NCI-H2196 treated with DMSO at 0.1 percent for 48 hours (cell line): ENCODE results near the gene TMEM179.
"Not testable (repeated sequence)": the region's sequence is repeated elsewhere in the genome, so short reads cannot be mapped to it uniquely, and the experiment has no call there.

Experiments used
- DNase-seq: peaks from one replicate; lab custom pipeline; 2025; ENCODE audit not compliant: unreplicated experiment; lab: John Stamatoyannopoulos, UW

Gene TMEM179

GRCh38 chr14:104638190-104638589, 33.6 kb upstream of the TMEM179 start:
- no peak for DNase-seq

GRCh38 chr14:104637546-104638003, 33.0 kb upstream of the TMEM179 start:
- no peak for DNase-seq

DNA sequence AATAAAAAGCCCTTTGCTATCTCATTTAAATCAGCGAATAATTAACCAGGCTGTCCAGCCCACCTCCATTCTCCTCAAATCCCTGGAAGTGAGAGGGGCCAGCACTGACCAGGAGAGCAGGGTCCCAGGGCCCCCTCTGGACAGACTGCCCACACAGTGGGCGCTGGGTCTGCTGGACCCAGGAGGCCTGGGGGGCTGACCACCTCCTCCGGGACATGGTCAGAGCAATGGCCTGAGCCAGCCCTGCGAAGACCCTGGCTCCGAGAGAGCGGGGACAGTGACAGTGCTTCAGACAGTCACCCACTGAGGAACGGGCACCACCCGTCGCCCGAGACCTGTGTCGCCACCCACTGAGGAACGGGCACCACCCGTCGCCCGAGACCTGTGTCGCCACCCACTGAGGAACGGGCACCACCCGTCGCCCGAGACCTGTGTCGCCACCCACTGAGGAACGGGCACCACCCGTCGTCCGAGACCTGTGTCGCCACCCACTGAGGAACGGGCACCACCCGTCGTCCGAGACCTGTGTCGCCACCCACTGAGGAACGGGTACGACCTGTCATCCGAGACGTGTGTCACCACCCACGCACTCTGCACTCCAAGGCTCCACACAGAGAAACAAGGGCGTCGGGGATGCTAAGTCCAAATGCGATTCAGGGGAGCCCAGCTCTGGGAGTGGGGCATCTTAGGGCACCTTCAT, 32.4 kb upstream of the TMEM179 start:
- not testable (repeated sequence) for DNase-seq

- no peak for DNase-seq
Measured at GRCh38 chr14:104636131-104636530, 31.6 kb upstream of the TMEM179 start.

DNA sequence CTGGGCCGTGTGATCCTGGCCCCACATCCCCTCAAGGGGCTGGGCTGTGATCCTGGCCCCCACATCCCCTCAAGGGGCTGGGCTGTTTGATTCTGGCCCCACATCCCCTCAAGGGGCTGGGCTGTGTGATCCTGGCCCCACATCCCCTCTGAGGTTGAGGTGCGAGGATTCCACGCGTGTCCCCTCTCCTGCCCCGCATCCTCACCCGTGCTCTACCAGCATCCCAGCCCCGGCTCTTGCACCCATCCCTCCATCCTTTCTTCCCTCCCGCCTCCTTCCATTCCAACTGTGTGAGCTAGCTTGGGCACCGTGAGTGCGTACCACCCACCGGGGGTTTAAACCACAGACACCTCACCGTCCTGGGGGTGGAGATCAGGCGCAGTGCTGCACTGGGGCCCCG, 31.1 kb upstream of the TMEM179 start:
- no peak for DNase-seq

- DNase-seq = no peak
Measured at GRCh38 chr14:104634886-104635570, 30.5 kb upstream of the TMEM179 start.

DNA sequence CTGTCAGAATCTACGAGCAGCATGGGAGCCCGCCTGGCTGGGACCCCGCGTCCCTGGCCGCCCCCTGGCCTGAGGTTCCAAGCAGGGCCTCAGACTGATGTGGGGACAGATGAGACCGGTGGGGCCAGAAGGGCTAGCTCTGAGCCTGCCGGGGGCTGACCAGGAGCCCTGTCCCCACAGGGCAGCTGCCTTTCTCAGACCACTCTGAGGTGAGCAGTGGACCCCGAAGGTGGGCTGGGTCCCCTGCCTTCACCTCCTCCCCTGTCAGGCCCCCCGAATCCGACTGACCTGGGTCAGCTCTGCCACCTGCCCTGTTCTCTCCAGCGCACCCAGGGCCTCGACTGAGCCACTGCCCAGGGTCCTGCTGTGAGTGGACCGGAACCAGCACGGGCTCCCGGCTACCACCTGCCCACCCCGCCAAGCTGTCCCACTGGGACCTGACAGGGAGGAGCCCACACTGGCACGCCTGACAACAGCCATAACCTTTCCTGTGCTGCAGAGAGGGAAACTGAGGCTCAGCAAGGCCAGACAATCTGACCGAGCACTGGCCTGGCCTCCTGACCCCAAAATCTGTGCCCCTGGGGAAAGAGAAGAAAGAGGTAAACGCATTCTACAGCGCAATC, 29.7 kb upstream of the TMEM179 start:
- no peak for DNase-seq

DNA sequence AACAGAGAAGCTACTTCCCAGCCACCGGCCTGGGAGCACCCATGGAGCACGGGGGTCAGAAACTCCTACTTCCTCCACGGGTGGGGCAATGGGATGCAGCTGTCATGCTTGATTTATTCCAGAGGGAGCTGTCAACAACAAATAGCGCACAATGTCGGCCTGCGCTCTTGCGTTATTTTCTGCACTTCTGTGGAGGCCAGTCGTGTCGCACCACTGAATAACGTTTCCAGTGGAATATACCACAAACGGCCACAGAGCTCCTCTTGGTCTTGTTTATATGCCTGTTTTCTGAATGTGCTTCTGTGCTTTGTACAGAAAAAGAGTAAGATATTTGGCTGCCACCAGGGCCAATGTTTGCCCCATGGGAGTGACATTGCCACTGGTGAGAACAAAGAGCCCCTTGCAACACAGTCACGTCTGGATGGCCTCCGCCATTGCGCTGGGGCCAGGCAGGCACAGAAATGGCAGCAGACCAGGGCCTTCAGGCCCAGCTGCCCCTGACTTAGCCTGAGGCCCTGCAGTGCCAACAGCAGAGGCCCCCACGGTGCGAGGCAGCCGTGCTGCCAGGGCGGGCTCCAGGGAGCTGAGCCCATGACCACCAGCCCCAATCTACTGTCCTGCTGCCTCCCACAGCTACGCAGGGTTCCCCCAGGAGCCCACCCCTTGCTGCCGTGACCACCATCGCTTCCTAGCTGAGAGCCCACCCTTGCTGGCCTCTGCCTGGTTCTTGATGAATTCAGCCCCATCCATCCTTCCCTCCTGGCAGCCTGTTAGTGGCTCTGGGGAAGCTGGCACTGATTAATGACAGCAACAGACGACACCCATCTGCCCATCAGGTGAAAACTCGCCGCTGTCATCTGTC, 28.9 kb upstream of the TMEM179 start:
- no peak for DNase-seq

DNA sequence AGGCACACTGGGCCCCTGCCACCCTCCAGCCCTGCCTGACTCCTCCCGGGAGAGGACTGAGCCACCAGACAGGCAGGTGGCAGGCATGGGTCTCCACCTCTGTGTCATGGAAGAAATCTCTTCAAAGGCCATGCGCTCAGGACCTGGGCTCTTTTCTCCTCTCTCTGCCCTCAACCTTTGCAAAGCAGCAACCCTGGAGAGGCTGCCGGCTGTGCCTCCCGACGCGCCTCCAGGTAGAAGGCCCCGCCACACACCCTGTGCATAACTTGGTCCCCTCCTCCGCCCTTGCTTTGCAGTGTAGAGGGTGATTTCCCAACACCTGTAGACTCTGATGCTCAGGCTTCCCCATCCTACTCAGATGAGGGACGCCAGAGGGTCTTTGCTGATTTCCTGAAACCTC, 28.2 kb upstream of the TMEM179 start:
- DNase-seq = no peak

DNA sequence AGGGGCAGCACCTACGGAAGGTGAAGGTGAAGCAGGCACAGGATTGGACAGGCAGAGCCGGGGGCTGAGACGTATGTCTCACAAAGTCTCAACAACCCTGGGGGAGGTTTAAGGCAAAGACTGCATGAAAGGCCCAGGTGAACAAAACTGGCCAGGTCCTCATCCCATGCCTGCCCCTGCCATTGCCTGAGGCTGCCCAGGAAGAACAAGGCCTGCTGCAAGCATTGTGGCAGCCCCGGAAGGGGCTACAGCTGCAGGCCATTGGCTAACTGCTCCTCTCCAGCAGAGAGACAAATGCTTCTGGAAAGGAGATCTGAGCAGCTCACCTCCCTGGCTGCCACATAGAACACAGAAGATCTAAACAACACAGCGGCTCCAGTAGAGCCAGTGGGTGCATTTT, 20.4 kb upstream of the TMEM179 start:
- DNase-seq = no peak

GRCh38 chr14:104614126-104614812, 9.7 kb upstream of the TMEM179 start:
- no peak for DNase-seq

- DNase-seq = no peak
Measured at GRCh38 chr14:104611881-104612280, 7.3 kb upstream of the TMEM179 start.

GRCh38 chr14:104610749-104611310, 6.3 kb upstream of the TMEM179 start:
- DNase-seq = no peak

DNA sequence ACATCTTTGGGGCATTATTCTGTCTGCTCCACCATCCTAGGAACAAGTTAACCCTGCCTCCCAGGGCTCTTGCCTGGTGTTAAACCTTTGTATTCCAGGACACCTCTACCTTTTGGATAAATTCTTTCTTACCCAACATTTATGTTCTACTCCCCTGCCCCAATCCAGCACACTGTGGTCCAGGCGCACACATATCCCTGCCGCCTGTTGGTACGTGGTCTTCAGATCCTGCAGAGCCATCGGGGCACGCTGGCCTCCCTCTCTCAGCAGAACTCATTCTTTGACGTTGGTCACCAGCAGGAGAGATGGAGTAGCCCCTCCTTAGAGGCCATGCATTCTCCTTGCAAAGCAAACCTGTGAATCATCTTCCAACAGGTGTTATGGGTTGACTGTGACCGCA, 5.1 kb upstream of the TMEM179 start:
- no peak for DNase-seq

DNA sequence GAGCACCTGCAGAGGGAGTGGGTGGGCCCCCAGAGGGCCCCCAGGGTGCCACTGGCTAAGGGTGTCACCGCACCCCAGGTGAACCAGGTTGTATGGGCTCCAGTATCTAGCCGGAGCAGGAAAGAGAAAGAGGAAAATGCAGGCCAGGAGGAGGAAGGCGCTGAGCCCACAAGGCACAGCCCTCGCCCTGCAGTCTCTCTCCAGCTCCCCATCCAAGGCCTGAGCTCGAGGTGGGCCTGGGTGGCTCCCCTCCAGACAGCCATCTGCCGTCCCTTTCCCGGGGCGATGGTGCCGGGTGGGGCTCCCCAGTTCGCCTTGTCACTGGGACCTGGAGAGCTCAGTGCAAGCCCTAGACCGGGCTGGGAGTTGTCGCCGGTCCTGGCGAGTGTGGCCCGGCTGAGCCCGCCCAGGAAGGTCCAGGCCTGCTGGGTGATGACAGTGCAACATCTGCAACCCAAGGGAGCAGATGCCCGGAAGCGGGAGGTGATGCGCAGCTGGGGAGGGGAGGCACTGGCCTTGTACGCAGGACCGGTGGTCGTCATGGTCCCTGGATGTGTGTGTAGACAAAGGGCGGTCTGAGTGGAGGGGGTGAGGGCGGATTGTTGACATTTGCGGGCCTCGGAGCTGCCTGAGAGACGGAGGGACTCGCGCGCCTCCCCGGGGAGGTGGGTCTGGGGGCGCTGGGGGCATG, 716 bp downstream of the TMEM179 start:
- no peak for DNase-seq

DNA sequence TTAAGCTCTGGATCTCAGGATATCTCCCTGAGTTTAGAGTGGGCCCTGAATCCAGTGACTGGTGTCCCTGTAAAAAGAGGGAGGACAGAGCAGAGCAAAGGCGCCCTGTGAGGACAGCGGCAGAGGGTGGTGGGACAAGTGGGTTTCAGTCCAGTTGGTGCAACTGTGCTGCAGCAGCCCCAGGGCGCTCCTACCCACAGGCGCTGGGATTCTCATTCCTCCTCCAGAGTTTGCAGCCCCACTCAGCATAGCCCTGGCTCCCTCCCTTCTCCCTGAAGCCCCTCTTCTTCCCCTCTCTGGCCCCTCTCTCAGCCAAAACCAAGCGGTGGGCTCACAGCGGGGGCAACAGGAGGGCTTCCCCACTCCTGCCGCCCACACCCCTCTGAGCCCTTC, 1.6 kb downstream of the TMEM179 start:
- DNase-seq = no peak

GRCh38 chr14:104602315-104602932, 2.1 kb downstream of the TMEM179 start:
- DNase-seq = no peak

- no peak for DNase-seq
Measured at GRCh38 chr14:104601786-104602185, 2.8 kb downstream of the TMEM179 start.

GRCh38 chr14:104600805-104601204, 3.8 kb downstream of the TMEM179 start:
- DNase-seq = no peak
